ENCODE results near the gene MACF1. TPM values are rescaled to one million over a fixed set of nuclear protein-coding genes. Genes with fewer than 3 reads are reported as not detected.
A peak's percentile ranks its signal among the peaks of the same experiment; 100 is the strongest.

Gene MACF1
- total and polyA plus RNA-seq, 4 donors = 284 to 366 (median 329) TPM

DNA sequence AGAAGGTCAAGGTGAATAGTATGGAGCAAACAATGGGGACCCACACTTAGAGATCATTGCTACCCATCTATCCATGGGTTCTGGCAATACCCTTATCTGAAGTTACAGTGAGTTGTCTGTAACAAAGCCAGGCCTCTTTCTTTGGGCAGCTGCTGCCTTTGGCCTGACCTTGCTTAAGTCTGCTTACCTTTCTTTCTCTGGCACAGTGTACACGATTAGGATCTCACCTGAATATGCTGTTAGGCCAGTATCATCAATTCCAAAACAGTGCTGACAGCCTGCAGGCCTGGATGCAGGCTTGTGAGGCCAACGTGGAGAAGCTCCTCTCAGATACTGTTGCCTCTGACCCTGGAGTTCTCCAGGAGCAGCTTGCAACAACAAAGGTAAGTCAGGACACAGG, 154.0 kb downstream of the MACF1 start:
- H3K27me3 ChIP-seq (ENCODE audit: control insufficient read depth, insufficient read depth, low read length) = no peaks in the 10 kb centered on the region
- no peak overlapping the region for H3K27ac ChIP-seq (ENCODE audit: low read depth, low read length)
- no peaks in the 10 kb centered on the region for H3K4me1 ChIP-seq (ENCODE audit: control insufficient read depth, insufficient read depth, low read length)
- no peak for DNase-seq (ENCODE audit: low read depth in 4 of 6, low spot score in 6 of 6)
- H3K36me3 ChIP-seq (ENCODE audit: control insufficient read depth, insufficient read depth, low read length) = peaks cover 40% of the 10 kb centered on the region
- H3K9me3 ChIP-seq (ENCODE audit: control insufficient read depth, insufficient read depth, low read length) = no peaks in the 10 kb centered on the region
- H3K4me3 ChIP-seq (ENCODE audit: low read depth, low read length) = no peak overlapping the region
- WGBS (ENCODE audit: insufficient coverage) = 79% methylated on average over 2 of the region's 2 CpGs

DNA sequence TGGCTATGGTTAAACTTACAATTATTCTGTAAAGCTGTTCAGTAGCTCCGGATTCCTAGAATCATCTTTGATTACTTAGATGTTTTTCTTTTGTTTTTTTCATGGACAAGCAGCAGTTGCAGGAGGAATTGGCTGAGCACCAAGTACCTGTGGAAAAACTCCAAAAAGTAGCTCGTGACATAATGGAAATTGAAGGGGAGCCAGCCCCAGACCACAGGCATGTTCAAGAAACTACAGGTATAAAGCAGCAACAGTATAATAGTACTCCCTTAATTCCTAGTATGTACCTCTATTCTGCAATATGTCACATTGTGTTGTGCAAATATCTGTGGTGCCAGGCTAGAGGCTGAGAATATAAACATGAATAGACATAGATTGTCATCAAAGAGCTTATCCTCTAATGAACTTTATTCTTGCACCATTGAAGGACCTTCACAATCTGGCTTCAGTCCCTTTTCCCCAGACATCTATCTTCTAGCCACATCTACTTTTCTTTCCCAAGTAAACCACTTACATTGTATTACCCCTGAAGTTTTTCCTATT, 154.6 kb downstream of the MACF1 start:
- Histone ChIP-seq H3K4me1 (ENCODE audit: control insufficient read depth, insufficient read depth, low read length) (no peaks in the 10 kb centered on the region), H3K9me3 (ENCODE audit: control insufficient read depth, insufficient read depth, low read length) (no peaks in the 10 kb centered on the region), H3K4me3 (ENCODE audit: low read depth, low read length) (no peak overlapping the region), H3K36me3 (ENCODE audit: control insufficient read depth, insufficient read depth, low read length) (peaks cover 38% of the 10 kb centered on the region), H3K27me3 (ENCODE audit: control insufficient read depth, insufficient read depth, low read length) (no peaks in the 10 kb centered on the region), H3K27ac (ENCODE audit: low read depth, low read length) (no peak overlapping the region)
- WGBS (ENCODE audit: insufficient coverage) = no CpG with 5 or more reads among the region's 2 CpGs
- DNase-seq (ENCODE audit: low read depth in 4 of 6, low spot score in 6 of 6) = peak in 1 of 6 donors; percentile 7

GRCh38 chr1:39360731-39361130, 156.2 kb downstream of the MACF1 start:
- H3K9me3 ChIP-seq (ENCODE audit: control insufficient read depth, insufficient read depth, low read length) = no peaks in the 10 kb centered on the region
- peaks cover 38% of the 10 kb centered on the region for H3K36me3 ChIP-seq (ENCODE audit: control insufficient read depth, insufficient read depth, low read length)
- no peaks in the 10 kb centered on the region for H3K4me1 ChIP-seq (ENCODE audit: control insufficient read depth, insufficient read depth, low read length)
- H3K27ac ChIP-seq (ENCODE audit: low read depth, low read length) = no peak overlapping the region
- WGBS (ENCODE audit: insufficient coverage) = 80% methylated on average over 1 of the region's 1 CpG
- H3K4me3 ChIP-seq (ENCODE audit: low read depth, low read length) = no peak overlapping the region
- no peaks in the 10 kb centered on the region for H3K27me3 ChIP-seq (ENCODE audit: control insufficient read depth, insufficient read depth, low read length)
- no peak for DNase-seq (ENCODE audit: low read depth in 4 of 6, low spot score in 6 of 6)

- Histone ChIP-seq H3K27ac (ENCODE audit: low read depth, low read length) (no peak overlapping the region), H3K36me3 (ENCODE audit: control insufficient read depth, insufficient read depth, low read length) (peaks cover 42% of the 10 kb centered on the region), H3K9me3 (ENCODE audit: control insufficient read depth, insufficient read depth, low read length) (no peaks in the 10 kb centered on the region), H3K27me3 (ENCODE audit: control insufficient read depth, insufficient read depth, low read length) (no peaks in the 10 kb centered on the region), H3K4me1 (ENCODE audit: control insufficient read depth, insufficient read depth, low read length) (no peaks in the 10 kb centered on the region), H3K4me3 (ENCODE audit: low read depth, low read length) (no peak overlapping the region)
- no peak for DNase-seq (ENCODE audit: low read depth in 4 of 6, low spot score in 6 of 6)
- WGBS (ENCODE audit: insufficient coverage) = 78% methylated on average over 3 of the region's 5 CpGs
These were observed 157.0 kb downstream of the MACF1 start for GRCh38 chr1:39361446-39361845.

DNA sequence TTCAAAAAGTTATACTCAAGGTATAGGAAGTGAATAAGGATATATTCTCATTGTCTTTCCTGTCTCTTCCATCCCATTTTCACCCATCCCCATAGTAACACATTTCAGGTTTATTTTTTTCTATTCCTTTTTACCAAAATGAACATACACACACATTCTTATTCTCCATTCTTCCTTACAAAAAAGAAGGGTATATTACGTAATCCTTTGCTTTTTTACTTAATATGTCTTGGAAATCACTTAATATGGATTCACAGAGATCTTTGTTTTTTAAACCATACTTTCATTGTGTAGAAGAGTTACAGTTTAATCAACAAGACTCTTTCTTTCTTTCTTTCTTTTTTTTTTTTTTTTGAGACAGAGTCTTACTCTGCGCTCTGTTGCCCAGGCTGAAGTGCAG, 158.8 kb downstream of the MACF1 start:
- Histone ChIP-seq H3K4me1 (ENCODE audit: control insufficient read depth, insufficient read depth, low read length) (no peaks in the 10 kb centered on the region), H3K9me3 (ENCODE audit: control insufficient read depth, insufficient read depth, low read length) (no peaks in the 10 kb centered on the region), H3K4me3 (ENCODE audit: low read depth, low read length) (no peak overlapping the region), H3K27ac (ENCODE audit: low read depth, low read length) (no peak overlapping the region), H3K36me3 (ENCODE audit: control insufficient read depth, insufficient read depth, low read length) (peaks cover 52% of the 10 kb centered on the region), H3K27me3 (ENCODE audit: control insufficient read depth, insufficient read depth, low read length) (no peaks in the 10 kb centered on the region)
- no CpG with 5 or more reads among the region's 2 CpGs for whole genome bisulfite sequencing (ENCODE audit: insufficient coverage)
- DNase-seq (ENCODE audit: low read depth in 4 of 6, low spot score in 6 of 6) = no peak

DNA sequence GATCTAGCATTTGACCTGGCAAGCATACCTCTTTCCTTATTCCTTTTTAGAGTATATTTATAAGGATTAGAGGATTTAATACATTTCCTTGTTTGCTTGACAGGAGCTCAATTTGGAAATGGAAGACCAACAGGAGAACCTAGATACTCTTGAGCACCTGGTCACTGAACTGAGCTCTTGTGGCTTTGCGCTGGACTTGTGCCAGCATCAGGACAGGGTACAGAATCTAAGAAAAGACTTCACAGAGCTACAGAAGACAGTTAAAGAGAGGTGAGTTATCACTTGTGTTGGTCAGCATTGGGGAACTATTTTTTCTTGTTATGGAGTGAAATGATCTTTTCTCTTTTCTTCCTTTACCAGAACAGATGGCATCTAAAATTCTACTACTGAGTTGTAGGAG, 163.6 kb downstream of the MACF1 start:
- Histone ChIP-seq H3K4me1 (ENCODE audit: control insufficient read depth, insufficient read depth, low read length) (no peaks in the 10 kb centered on the region), H3K4me3 (ENCODE audit: low read depth, low read length) (no peak overlapping the region), H3K27ac (ENCODE audit: low read depth, low read length) (no peak overlapping the region), H3K9me3 (ENCODE audit: control insufficient read depth, insufficient read depth, low read length) (no peaks in the 10 kb centered on the region), H3K27me3 (ENCODE audit: control insufficient read depth, insufficient read depth, low read length) (no peaks in the 10 kb centered on the region), H3K36me3 (ENCODE audit: control insufficient read depth, insufficient read depth, low read length) (peaks cover 51% of the 10 kb centered on the region)
- 100% methylated on average over 1 of the region's 1 CpG for WGBS (ENCODE audit: insufficient coverage)
- no peak for DNase-seq (ENCODE audit: low read depth in 4 of 6, low spot score in 6 of 6)

DNA sequence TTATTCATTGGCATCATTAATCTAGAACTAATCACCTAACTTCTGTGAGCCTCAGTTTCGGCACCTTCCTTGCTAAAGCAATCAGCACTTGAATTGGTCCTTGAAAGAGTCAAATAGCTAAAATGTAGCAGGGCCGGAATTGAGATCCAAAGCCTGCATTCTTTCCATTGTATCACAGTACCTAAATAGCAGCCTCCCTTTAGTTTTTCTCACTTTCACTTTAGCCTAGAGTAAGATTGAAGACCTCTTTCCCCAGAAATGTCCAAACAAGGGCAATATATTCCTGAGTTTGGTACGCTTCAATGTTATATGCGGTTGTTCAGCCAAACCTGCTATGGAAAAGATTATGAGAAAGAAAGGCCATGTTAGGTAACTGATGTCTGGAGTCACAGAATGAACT, 165.1 kb downstream of the MACF1 start:
- no peaks in the 10 kb centered on the region for H3K27me3 ChIP-seq (ENCODE audit: control insufficient read depth, insufficient read depth, low read length)
- no peaks in the 10 kb centered on the region for H3K9me3 ChIP-seq (ENCODE audit: control insufficient read depth, insufficient read depth, low read length)
- WGBS (ENCODE audit: insufficient coverage) = 69% methylated on average over 2 of the region's 4 CpGs
- H3K27ac ChIP-seq (ENCODE audit: low read depth, low read length) = no peak overlapping the region
- no peak for DNase-seq (ENCODE audit: low read depth in 4 of 6, low spot score in 6 of 6)
- H3K4me3 ChIP-seq (ENCODE audit: low read depth, low read length) = no peak overlapping the region
- no peaks in the 10 kb centered on the region for H3K4me1 ChIP-seq (ENCODE audit: control insufficient read depth, insufficient read depth, low read length)
- peaks cover 58% of the 10 kb centered on the region for H3K36me3 ChIP-seq (ENCODE audit: control insufficient read depth, insufficient read depth, low read length)

DNA sequence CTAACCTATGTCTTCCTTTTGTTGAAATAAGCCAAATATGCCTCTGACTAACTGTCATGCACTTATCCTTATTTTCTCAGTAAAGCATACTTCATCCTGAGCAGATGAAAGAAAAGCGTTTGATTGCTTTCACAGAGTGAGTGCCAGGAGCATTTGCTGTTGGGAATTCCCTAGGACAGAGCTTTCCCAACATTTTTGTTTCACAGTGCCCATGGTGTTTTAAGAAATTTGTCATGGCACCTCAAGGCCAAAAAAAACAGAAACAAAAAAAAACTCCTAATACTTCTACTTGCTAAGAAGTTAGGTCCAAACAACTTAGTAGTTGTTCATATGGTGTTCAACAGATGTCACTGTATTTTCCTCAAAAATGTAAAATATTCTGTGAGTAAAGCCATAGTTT, 166.1 kb downstream of the MACF1 start:
- DNase-seq (ENCODE audit: low read depth in 4 of 6, low spot score in 6 of 6) = peak in 1 of 6 donors; percentile 14
- WGBS (ENCODE audit: insufficient coverage) = no CpG with 5 or more reads among the region's 1 CpG
- Histone ChIP-seq H3K4me1 (ENCODE audit: control insufficient read depth, insufficient read depth, low read length) (no peaks in the 10 kb centered on the region), H3K27ac (ENCODE audit: low read depth, low read length) (no peak overlapping the region), H3K9me3 (ENCODE audit: control insufficient read depth, insufficient read depth, low read length) (no peaks in the 10 kb centered on the region), H3K4me3 (ENCODE audit: low read depth, low read length) (no peak overlapping the region), H3K36me3 (ENCODE audit: control insufficient read depth, insufficient read depth, low read length) (peaks cover 54% of the 10 kb centered on the region), H3K27me3 (ENCODE audit: control insufficient read depth, insufficient read depth, low read length) (no peaks in the 10 kb centered on the region)

- H3K9me3 ChIP-seq (ENCODE audit: control insufficient read depth, insufficient read depth, low read length) = no peaks in the 10 kb centered on the region
- peaks cover 50% of the 10 kb centered on the region for H3K36me3 ChIP-seq (ENCODE audit: control insufficient read depth, insufficient read depth, low read length)
- DNase-seq (ENCODE audit: low read depth in 4 of 6, low spot score in 6 of 6) = no peak
- H3K27ac ChIP-seq (ENCODE audit: low read depth, low read length) = no peak overlapping the region
- H3K4me3 ChIP-seq (ENCODE audit: low read depth, low read length) = no peak overlapping the region
- H3K4me1 ChIP-seq (ENCODE audit: control insufficient read depth, insufficient read depth, low read length) = no peaks in the 10 kb centered on the region
- H3K27me3 ChIP-seq (ENCODE audit: control insufficient read depth, insufficient read depth, low read length) = no peaks in the 10 kb centered on the region
These were observed 167.6 kb downstream of the MACF1 start for GRCh38 chr1:39372105-39372504.

DNA sequence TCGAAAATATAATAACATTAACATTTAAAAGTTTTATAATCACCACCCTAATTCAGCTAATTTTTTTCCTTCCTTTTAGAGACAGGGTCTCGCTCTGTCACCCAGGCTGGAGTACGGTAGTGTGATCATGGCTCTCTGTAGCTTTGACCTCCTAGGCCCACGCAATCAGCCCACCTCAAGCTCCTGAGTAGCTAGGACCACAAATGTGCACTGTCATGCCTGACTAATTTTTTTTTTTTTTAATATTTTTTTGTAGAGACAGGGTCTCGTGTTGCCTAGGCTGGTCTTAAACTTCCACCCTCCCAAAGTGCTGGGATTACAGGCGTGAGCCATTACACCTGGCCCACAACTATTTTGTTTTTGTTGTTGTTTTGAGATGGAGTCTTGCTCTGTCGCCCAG, 172.2 kb downstream of the MACF1 start:
- Histone ChIP-seq H3K4me1 (ENCODE audit: control insufficient read depth, insufficient read depth, low read length) (no peaks in the 10 kb centered on the region), H3K27ac (ENCODE audit: low read depth, low read length) (no peak overlapping the region), H3K9me3 (ENCODE audit: control insufficient read depth, insufficient read depth, low read length) (no peaks in the 10 kb centered on the region), H3K4me3 (ENCODE audit: low read depth, low read length) (no peak overlapping the region), H3K27me3 (ENCODE audit: control insufficient read depth, insufficient read depth, low read length) (no peaks in the 10 kb centered on the region), H3K36me3 (ENCODE audit: control insufficient read depth, insufficient read depth, low read length) (peaks cover 46% of the 10 kb centered on the region)
- no peak for DNase-seq (ENCODE audit: low read depth in 4 of 6, low spot score in 6 of 6)
- 95% methylated on average over 3 of the region's 7 CpGs for WGBS (ENCODE audit: insufficient coverage)
